Left kidney (tissue), 8 donors: ENCODE measurements around the gene MMP7. TPM values are rescaled to one million over a fixed set of nuclear protein-coding genes. Genes with fewer than 3 reads are reported as not detected.

Source experiments
- DNase-seq: peaks from one replicate; pipeline ENCODE4 v3.0.0-alpha.2; 2013
- long read RNA-seq, 8 donors: transcript quantifications; one replicate each; lab custom pipeline, GENCODE V29; 2026
- polyA plus RNA-seq: library from polyadenylated mRNA; unstranded; fragments of 120-200 nt; gene quantifications from one replicate; pipeline ENCODE4 v1.2.1, GENCODE V29; 2013; ENCODE audit not compliant: insufficient read length

MMP7 gene, protein sequence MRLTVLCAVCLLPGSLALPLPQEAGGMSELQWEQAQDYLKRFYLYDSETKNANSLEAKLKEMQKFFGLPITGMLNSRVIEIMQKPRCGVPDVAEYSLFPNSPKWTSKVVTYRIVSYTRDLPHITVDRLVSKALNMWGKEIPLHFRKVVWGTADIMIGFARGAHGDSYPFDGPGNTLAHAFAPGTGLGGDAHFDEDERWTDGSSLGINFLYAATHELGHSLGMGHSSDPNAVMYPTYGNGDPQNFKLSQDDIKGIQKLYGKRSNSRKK
- 26.0 TPM for polyA plus RNA-seq
- long read RNA-seq, donor 1, transcript MMP7-201 (6 exons, 1,125 nt), result major isoform, 10 of 10 reads
- long read RNA-seq, donor 1, partial matches to known transcripts, result 0 of 10 reads
- long read RNA-seq, donor 1, other reads (novel, unspliced or antisense), result 0 of 10 reads
- long read RNA-seq, donor 2, transcript MMP7-201 (6 exons, 1,125 nt), result major isoform, 9 of 10 reads
- long read RNA-seq, donor 2, partial matches to known transcripts, result 0 of 10 reads
- long read RNA-seq, donor 2, other reads (novel, unspliced or antisense), result 0 of 10 reads
- long read RNA-seq, donor 3, transcript MMP7-201 (6 exons, 1,125 nt), result major isoform, 8 of 8 reads
- long read RNA-seq, donor 3, partial matches to known transcripts, result 0 of 8 reads
- long read RNA-seq, donor 3, other reads (novel, unspliced or antisense), result 0 of 8 reads
- long read RNA-seq, donor 4, result 0 reads
- long read RNA-seq, donor 5, transcript MMP7-201 (6 exons, 1,125 nt), result major isoform, 13 of 14 reads
- long read RNA-seq, donor 5, partial matches to known transcripts, result 0 of 14 reads
- long read RNA-seq, donor 5, other reads (novel, unspliced or antisense), result 0 of 14 reads
- long read RNA-seq, donor 6, partial matches to known transcripts, result 0 of 1 reads
- long read RNA-seq, donor 6, other reads (novel, unspliced or antisense), result 0 of 1 reads
- long read RNA-seq, donor 7, transcript MMP7-201 (6 exons, 1,125 nt), result major isoform, 13 of 21 reads
- long read RNA-seq, donor 7, partial matches to known transcripts, result 7 of 21 reads
- long read RNA-seq, donor 7, other reads (novel, unspliced or antisense), result 0 of 21 reads
- long read RNA-seq, donor 8, transcript MMP7-201 (6 exons, 1,125 nt), result major isoform, 10 of 10 reads
- long read RNA-seq, donor 8, partial matches to known transcripts, result 0 of 10 reads
- long read RNA-seq, donor 8, other reads (novel, unspliced or antisense), result 0 of 10 reads

GRCh38 chr11:102530558-102530957 lies at the start of gene MMP7:
Gene MMP7, minus strand, starts transcription at chr11:102530747. Its CDS starts 47 bp downstream, at chr11:102530700.
- DNase-seq, result no peak

GRCh38 chr11:102577723-102578122 lies 47.2 kb upstream of the MMP7 start:
- no peak for DNase-seq

DNA sequence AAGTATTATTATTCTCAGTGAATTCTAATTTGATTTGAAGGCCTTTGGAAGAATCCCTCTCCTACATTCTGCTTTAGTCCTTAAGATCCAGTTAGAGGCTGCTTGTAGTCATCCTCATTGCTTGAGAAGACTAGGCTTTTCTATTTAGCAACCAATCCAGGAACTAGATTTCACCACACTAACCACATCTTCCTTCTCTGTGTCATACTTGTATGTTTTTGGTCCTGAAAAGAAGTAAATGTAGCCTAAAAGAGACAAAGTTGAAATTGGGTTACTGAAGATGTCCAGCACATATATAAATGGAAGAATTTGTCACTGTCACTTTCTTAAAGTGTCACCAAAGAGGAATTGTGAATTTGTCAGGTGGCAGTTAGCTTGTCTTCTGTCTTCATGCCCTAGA lies 46.6 kb upstream of the MMP7 start:
- DNase-seq, result no peak

DNA sequence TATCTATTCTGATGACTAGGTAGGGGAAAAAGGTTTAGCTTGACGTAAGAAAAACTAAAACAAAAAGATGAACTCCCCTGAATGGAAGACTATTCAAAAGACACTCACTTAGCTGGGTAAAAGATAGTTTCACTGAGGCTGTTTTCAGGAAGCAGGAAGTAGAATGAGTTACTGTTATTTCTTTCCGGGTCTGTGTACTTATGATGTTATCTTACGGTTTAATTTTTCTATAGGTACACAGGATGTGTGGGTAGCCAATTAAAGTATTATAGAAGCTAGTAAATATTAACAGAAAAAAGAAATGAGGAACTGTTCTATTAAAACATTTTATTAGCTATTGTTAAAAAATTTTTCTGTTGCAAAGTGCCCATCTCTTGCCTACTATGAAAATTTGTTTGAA lies 45.8 kb upstream of the MMP7 start:
- no peak for DNase-seq

DNA sequence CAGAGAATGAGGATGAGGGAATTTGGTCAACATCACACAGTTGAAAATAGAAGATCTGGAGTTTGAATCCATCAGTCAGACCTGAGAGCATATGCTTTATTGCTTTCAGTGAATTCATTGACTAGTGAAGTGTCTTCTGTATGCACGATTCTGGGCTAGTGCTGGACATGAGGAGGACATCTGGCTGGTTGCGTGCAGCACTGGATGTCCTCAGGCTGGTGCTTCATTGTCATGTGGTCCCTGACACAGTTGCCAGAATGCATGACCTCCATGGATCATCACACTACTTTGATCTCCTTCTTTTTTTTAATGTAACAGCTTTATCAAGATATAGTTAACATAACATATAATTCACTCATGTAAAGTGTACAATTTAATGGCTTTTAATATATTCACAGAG lies 44.5 kb upstream of the MMP7 start:
- DNase-seq, result no peak

DNA sequence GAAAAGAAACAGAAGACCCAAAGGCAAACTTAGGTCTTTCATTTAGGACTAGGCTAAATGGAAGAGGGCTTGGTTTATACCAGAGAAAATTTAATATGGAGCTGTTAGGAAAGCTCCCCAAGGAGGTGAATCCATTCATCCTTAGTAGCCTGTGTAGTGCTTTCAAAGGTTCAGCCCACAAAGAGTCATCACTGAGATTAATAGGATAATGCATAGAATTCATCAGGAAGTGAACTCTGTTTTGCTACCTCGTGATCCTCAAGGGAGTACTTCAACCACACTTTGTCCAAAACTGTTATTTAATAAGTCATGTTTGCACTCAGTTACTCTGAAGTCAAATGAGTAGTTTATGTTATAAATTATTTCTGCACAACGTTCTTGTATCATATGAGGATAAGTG lies 43.3 kb upstream of the MMP7 start:
- DNase-seq, result no peak

DNA sequence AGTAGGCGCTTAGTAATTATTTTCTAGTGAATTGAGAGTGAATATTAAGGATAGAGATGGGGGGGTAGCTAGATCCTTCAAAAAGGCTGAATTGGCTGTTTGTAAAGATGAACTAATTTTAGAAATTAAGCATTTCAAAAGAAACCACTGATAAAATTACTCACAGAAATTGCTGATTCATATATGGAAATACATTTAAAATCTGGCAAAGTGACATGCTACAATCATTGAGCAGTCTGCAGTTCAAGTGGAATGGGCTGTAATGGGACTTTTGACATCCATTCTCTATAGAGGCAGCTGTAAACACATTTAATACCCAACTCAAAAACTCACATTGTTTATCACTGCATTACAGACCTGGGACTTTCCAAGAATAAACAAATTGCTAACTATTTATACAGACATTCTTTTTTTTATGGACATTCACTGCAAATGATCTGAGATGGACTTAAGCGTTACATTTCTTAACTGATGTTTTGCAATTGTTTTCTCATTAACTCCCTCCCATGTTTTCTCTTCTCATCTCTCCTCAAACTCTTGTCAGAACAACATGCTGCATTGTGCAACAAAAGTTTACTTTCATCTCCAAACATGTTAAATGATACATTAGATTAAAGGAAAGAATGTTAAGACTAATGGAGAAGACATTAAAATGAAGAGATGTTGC lies 42.1 kb upstream of the MMP7 start:
- no peak for DNase-seq

DNA sequence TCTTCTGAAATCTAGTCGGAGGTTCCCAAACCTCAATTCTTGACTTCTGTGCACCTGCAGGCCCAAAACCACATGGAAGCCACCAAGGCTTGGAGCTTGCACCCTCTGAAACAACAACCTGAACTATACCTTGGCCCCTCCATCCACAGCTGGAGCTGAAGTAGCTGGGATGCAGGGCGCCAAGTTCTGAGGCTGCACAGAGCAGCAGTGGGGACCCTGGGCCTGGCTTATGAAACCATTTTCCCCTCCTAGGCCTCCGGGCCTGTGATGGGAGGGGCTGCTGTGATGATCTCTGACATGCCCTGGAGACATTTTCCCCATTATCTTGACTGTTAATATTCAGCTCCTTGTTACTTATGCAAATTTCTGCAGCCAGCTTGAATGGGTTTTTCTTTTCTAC lies 38.3 kb upstream of the MMP7 start:
- no peak for DNase-seq

- no peak for DNase-seq
These were observed 35.6 kb upstream of the MMP7 start for GRCh38 chr11:102566112-102566511.

- no peak for DNase-seq
These were observed 33.6 kb upstream of the MMP7 start for GRCh38 chr11:102564110-102564509.

DNA sequence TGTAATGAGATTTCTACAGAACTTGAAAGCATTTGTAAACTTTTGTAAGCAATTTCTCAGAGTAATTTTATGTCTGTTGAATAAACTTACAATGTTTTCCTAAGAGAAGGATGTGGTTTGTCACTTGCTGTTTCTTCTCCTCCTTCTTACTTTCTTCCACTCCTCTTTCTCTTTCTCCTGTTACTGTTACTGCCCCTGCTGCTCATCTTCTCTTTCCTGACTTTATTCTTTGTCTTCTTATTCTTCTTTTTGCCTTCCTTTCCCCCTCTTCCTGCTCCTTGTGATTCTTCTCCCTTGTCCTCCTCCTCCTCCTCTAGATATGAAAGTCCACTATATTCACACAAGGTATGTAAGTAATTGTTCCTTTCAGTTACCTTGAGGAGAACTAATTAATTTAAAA lies 31.1 kb upstream of the MMP7 start:
- no peak for DNase-seq

DNA sequence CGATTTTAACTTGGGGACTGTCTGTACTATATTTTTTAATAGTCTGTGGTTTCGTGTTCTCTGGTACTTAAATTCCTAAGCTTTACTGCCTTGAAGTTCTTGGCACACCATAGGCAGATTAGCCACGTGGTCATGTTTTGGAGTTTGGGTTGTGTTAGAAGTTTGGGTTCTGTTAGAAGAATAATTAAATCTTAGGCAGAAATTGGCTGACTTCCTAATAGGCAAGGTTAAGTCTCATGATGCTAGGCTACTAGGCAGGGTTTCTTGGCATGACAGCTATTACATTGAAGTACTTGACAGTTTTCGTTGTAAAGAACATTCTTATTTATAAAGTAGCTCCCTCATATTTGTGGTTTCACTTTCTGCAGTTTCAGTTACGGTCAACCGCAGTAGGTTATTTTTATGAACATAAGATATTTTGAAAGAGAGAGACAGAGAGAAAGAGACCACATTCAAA lies 30.0 kb upstream of the MMP7 start:
- DNase-seq, result no peak

- DNase-seq, result no peak
These were observed 29.3 kb upstream of the MMP7 start for GRCh38 chr11:102559839-102560238.

DNA sequence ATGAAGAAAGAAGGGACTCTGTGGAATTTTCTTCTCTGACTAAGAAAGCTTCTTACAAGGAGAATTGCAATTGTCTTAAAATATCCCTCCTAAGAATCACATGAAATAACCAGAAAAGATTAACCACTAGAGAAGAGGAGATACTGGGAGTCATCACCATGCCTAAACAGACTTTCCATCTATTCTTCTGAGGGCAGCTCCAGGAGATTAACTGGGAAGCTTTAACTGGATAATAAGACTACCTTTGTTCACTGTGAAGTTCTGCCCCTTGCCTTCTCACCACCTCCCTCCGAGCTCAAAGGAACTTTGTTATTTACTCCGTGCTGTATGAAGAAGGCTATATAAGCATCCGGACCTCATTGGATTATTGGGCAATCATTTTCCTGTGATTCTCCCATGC lies 24.5 kb upstream of the MMP7 start:
- no peak for DNase-seq

DNA sequence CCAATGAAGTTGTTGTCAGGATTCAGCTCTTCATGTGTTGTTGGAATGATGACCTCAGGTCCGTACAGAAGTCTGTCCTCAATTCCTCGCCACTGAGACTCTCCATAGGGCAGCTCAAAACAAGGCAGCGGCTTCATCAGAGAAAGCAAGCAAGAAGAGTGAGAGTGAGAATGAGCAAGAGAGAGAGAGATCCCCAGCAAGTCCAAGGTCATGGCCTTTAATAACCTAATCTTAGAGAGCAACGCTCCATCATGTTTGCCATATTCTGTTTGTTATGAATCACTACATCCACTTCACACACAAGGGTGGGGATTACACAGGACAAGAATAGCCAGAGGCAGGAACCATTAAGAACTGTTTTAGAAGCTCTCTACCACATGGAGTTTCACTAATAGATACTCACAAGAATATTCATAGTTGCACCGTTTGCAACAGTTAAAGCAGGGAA lies 23.3 kb upstream of the MMP7 start:
- DNase-seq, result no peak

GRCh38 chr11:102552447-102553194 lies 22.1 kb upstream of the MMP7 start:
- DNase-seq, result no peak

GRCh38 chr11:102552020-102552419 lies 21.5 kb upstream of the MMP7 start:
- no peak for DNase-seq

GRCh38 chr11:102551169-102551781 lies 20.7 kb upstream of the MMP7 start:
- DNase-seq, result no peak

DNA sequence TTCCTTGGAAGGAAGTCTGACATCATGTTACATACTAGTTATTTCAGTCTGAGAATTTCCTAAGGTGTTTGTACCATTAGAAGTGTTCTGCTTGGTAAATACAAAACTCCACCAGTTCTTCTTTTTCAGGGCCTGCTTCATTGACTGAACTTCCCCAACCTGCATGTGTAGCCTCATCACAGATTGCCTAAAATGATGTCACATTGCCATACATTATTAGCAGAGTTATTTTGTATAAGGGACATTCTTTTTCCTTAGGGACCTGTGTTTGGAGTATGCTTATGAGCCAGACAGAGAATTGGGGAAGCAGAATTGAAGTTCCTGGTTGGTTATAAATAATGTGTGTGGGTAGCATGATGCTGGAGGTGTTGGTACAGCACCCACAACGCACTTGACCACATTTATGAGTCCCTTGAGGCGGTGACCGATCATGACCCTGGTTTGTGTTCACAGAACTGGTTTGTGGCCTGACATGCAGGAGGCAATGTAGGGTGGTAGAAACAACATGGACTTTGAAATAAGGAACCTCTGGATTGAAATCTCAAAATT lies 16.4 kb upstream of the MMP7 start:
- DNase-seq, result no peak

DNA sequence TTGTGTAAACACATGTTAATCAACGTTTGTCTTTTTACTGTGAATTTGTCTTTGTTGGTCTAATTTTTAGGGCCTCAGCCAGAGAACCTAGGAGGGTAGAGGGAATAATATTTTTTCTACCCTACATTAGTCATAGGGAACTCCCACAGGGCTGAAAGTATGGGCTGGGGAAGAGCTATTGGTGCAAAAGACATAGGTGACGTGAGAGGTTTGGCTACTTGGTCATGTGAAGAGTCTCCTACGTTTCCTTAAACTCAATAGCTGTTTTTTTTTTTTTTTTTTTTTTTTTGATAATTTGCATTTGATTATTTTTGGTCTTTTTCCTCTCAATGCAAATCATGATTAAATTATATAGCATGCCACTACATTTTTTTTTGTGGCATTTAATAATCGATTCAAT lies 15.9 kb upstream of the MMP7 start:
- DNase-seq, result no peak
